Nephron (organoid): ENCODE data around the gene CNST.
"Not testable (repeated sequence)": the region's sequence is repeated elsewhere in the genome, so short reads cannot be mapped to it uniquely, and the experiment has no call there.

Source experiments
- H3K27ac Mint-ChIP-seq, 3 experiments: 2 replicates each; pipeline ENCODE4 v1.8.0; 2020; ENCODE audit warnings: mixed read lengths in 3 of 3, mild to moderate bottlenecking in 2 of 3, moderate library complexity in 1 of 3
- H3K27me3 Mint-ChIP-seq: 2 replicates; pipeline ENCODE4 v1.8.0; 2021; ENCODE audit warnings: low read depth, mild to moderate bottlenecking, moderate library complexity, mixed read lengths
- H3K36me3 Mint-ChIP-seq: 2 replicates; pipeline ENCODE4 v1.8.0; 2020; ENCODE audit warnings: low read depth, mixed read lengths
- H3K4me1 Mint-ChIP-seq: 2 replicates; pipeline ENCODE4 v1.8.0; 2020; ENCODE audit warnings: mixed read lengths
- H3K4me3 Mint-ChIP-seq, 3 experiments: 2 replicates each; pipeline ENCODE4 v1.8.0; 2020; ENCODE audit warnings: mild to moderate bottlenecking in 3 of 3, mixed read lengths in 3 of 3, moderate library complexity in 2 of 3
- H3K9me3 Mint-ChIP-seq: 2 replicates; pipeline ENCODE4 v1.8.0; 2020; ENCODE audit warnings: mixed read lengths
- TF ChIP-seq, protein P1 (sequence below), 3 experiments: fragments of 200-600 bp; sonication (generic); IDR thresholded peaks; one replicate each; pipeline ENCODE4 v1.5.0; 2021; ENCODE audit warnings: antibody characterized with exemption in 3 of 3; ENCODE audit not compliant: unreplicated experiment in 3 of 3

Gene CNST

GRCh38 chr1:246564839-246565750 is 1.2 kb upstream of the CNST start:
- Mint-ChIP-seq H3K4me3 (peak overlapping the region; percentile 99 to 100 (median 99)), H3K36me3 (peaks cover 6% of the 10 kb centered on the region), H3K4me1 (peaks cover 25% of the 10 kb centered on the region), H3K9me3 (no peaks in the 10 kb centered on the region), H3K27me3 (no peaks in the 10 kb centered on the region), H3K27ac (peak overlapping the region; percentile 84 to 98 (median 98))
- TF ChIP-seq, protein P1, sequence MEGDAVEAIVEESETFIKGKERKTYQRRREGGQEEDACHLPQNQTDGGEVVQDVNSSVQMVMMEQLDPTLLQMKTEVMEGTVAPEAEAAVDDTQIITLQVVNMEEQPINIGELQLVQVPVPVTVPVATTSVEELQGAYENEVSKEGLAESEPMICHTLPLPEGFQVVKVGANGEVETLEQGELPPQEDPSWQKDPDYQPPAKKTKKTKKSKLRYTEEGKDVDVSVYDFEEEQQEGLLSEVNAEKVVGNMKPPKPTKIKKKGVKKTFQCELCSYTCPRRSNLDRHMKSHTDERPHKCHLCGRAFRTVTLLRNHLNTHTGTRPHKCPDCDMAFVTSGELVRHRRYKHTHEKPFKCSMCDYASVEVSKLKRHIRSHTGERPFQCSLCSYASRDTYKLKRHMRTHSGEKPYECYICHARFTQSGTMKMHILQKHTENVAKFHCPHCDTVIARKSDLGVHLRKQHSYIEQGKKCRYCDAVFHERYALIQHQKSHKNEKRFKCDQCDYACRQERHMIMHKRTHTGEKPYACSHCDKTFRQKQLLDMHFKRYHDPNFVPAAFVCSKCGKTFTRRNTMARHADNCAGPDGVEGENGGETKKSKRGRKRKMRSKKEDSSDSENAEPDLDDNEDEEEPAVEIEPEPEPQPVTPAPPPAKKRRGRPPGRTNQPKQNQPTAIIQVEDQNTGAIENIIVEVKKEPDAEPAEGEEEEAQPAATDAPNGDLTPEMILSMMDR (IDR thresholded peaks at IDR 0.05; ENCODE audit: unreplicated experiment in 3 of 3) = no peak

GRCh38 chr1:246565751-246566127 is 517 bp upstream of the CNST start:
- Mint-ChIP-seq H3K4me3 (peak overlapping the region; percentile 99 to 100 (median 99)), H3K36me3 (no peaks in the 10 kb centered on the region), H3K27me3 (no peaks in the 10 kb centered on the region), H3K9me3 (no peaks in the 10 kb centered on the region), H3K27ac (peak overlapping the region; percentile 84 to 98 (median 98)), H3K4me1 (peaks cover 25% of the 10 kb centered on the region)
- TF ChIP-seq, protein P1 (IDR thresholded peaks at IDR 0.05; ENCODE audit: unreplicated experiment in 3 of 3) = no peak

- H3K27ac Mint-ChIP-seq = peak overlapping the region; percentile 84 to 98 (median 97)
- peak overlapping the region; percentile 99 to 100 (median 99) for H3K4me3 Mint-ChIP-seq
- no peaks in the 10 kb centered on the region for H3K9me3 Mint-ChIP-seq
- TF ChIP-seq, protein P1 (IDR thresholded peaks at IDR 0.05; ENCODE audit: unreplicated experiment in 3 of 3) = no peak
- H3K36me3 Mint-ChIP-seq = no peaks in the 10 kb centered on the region
- peaks cover 25% of the 10 kb centered on the region for H3K4me1 Mint-ChIP-seq
- no peaks in the 10 kb centered on the region for H3K27me3 Mint-ChIP-seq
These were observed 773 bp downstream of the CNST start for GRCh38 chr1:246566813-246567645.

GRCh38 chr1:246567646-246568235 is 1.5 kb downstream of the CNST start:
- Mint-ChIP-seq H3K4me1 (peaks cover 25% of the 10 kb centered on the region), H3K27ac (peak overlapping the region; percentile 84 to 98 (median 97)), H3K9me3 (no peaks in the 10 kb centered on the region), H3K27me3 (no peaks in the 10 kb centered on the region), H3K4me3 (peak overlapping the region; percentile 99 to 100 (median 99)), H3K36me3 (no peaks in the 10 kb centered on the region)
- TF ChIP-seq, protein P1 (IDR thresholded peaks at IDR 0.05; ENCODE audit: unreplicated experiment in 3 of 3) = no peak

GRCh38 chr1:246569248-246570238 is 3.3 kb downstream of the CNST start:
- Mint-ChIP-seq H3K27ac (peak overlapping the region; percentile 29 to 70 (median 42)), H3K36me3 (no peaks in the 10 kb centered on the region), H3K4me1 (peaks cover 25% of the 10 kb centered on the region), H3K27me3 (no peaks in the 10 kb centered on the region), H3K9me3 (no peaks in the 10 kb centered on the region), H3K4me3 (peak overlapping the region; percentile 9 to 55 (median 24))
- TF ChIP-seq, protein P1 (IDR thresholded peaks at IDR 0.05; ENCODE audit: unreplicated experiment in 3 of 3) = no peak

DNA sequence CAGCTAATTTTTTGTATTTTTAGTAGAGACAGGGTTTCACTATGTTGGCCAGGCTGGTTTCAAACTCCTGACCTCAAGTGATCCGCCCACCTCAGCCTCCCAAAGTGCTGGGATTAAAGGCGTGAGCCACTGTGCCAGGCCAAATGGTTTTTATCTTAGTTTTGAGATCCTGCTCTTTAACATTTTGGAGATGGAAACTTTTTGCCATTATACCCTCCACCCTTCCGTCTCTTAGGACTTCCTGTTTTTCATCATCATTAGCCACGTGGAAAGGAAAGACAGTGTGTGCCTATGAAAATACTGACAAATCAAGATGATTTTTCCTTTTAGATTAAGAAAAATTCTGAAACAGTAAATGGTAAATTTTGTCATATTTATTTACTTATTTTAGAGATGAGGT is 5.1 kb downstream of the CNST start:
- not testable (repeated sequence) for H3K36me3 Mint-ChIP-seq, H3K9me3 Mint-ChIP-seq, H3K27me3 Mint-ChIP-seq, H3K4me3 Mint-ChIP-seq, H3K27ac Mint-ChIP-seq
- H3K4me1 Mint-ChIP-seq = peaks cover 13% of the 10 kb centered on the region
